Activated naive CD8-positive, alpha-beta T cell treated with anti-CD3 and anti-CD28 coated beads for 36 hours (primary cell): ENCODE measurements around the gene ORC6. TPM values are rescaled to one million over a fixed set of nuclear protein-coding genes. Genes with fewer than 3 reads are reported as not detected.

Source experiments
- DNase-seq: peaks from one replicate; pipeline ENCODE4 v3.0.0; 2021
- H3K27ac Mint-ChIP-seq: one replicate; pipeline ENCODE4 v1.8.0; 2022; ENCODE audit warnings: mild to moderate bottlenecking, moderate library complexity, mixed read lengths
- H3K27me3 Mint-ChIP-seq: one replicate; pipeline ENCODE4 v1.8.0; 2022; ENCODE audit warnings: mild to moderate bottlenecking, mixed read lengths
- H3K36me3 Mint-ChIP-seq: one replicate; pipeline ENCODE4 v1.8.0; 2021; ENCODE audit warnings: mild to moderate bottlenecking, mixed read lengths
- H3K4me1 Mint-ChIP-seq: one replicate; pipeline ENCODE4 v1.8.0; 2021; ENCODE audit warnings: mixed read lengths
- H3K4me3 Mint-ChIP-seq: one replicate; pipeline ENCODE4 v1.8.0; 2022; ENCODE audit warnings: mild to moderate bottlenecking, moderate library complexity, mixed read lengths
- H3K9me3 Mint-ChIP-seq: one replicate; pipeline ENCODE4 v1.8.0; 2022; ENCODE audit warnings: mixed read lengths
- total RNA-seq, 2 experiments: library from RNA; stranded (reverse); gene quantifications; one replicate each; pipeline ENCODE4 v1.2.3, GENCODE V29; 2021

Gene ORC6
- total RNA-seq, 2 experiments from 2014 or later: 60.7 to 62.2 TPM

GRCh38 chr16:46715769-46716305 is 26.4 kb downstream of the ORC6 start:
- no peak for DNase-seq
- no peaks in the 10 kb centered on the region for H3K4me1 Mint-ChIP-seq
- H3K27me3 Mint-ChIP-seq: no peaks in the 10 kb centered on the region
- H3K27ac Mint-ChIP-seq: no peak overlapping the region
- H3K4me3 Mint-ChIP-seq: no peak overlapping the region
- H3K36me3 Mint-ChIP-seq: no peaks in the 10 kb centered on the region
- no peaks in the 10 kb centered on the region for H3K9me3 Mint-ChIP-seq

GRCh38 chr16:46717692-46718091 is 28.2 kb downstream of the ORC6 start:
- Mint-ChIP-seq H3K9me3 (no peaks in the 10 kb centered on the region), H3K27ac (no peak overlapping the region), H3K27me3 (no peaks in the 10 kb centered on the region), H3K4me3 (no peak overlapping the region), H3K36me3 (no peaks in the 10 kb centered on the region), H3K4me1 (no peaks in the 10 kb centered on the region)
- no peak for DNase-seq

GRCh38 chr16:46718214-46718613 is 28.8 kb downstream of the ORC6 start:
- H3K27ac Mint-ChIP-seq: no peak overlapping the region
- peaks cover 2% of the 10 kb centered on the region for H3K9me3 Mint-ChIP-seq
- no peak overlapping the region for H3K4me3 Mint-ChIP-seq
- H3K36me3 Mint-ChIP-seq: no peaks in the 10 kb centered on the region
- H3K27me3 Mint-ChIP-seq: no peaks in the 10 kb centered on the region
- no peaks in the 10 kb centered on the region for H3K4me1 Mint-ChIP-seq
- DNase-seq: no peak

- Mint-ChIP-seq H3K9me3 (peaks cover 2% of the 10 kb centered on the region), H3K27ac (no peak overlapping the region), H3K36me3 (no peaks in the 10 kb centered on the region), H3K27me3 (no peaks in the 10 kb centered on the region), H3K4me1 (no peaks in the 10 kb centered on the region), H3K4me3 (no peak overlapping the region)
- no peak for DNase-seq
Observed at GRCh38 chr16:46719528-46719927, 30.1 kb downstream of the ORC6 start.

GRCh38 chr16:46720619-46721018 is 31.2 kb downstream of the ORC6 start:
- H3K4me3 Mint-ChIP-seq: no peak overlapping the region
- no peaks in the 10 kb centered on the region for H3K36me3 Mint-ChIP-seq
- peaks cover 2% of the 10 kb centered on the region for H3K9me3 Mint-ChIP-seq
- no peak for DNase-seq
- no peaks in the 10 kb centered on the region for H3K27me3 Mint-ChIP-seq
- H3K27ac Mint-ChIP-seq: no peak overlapping the region
- H3K4me1 Mint-ChIP-seq: no peaks in the 10 kb centered on the region

- no peak for DNase-seq
- H3K27ac Mint-ChIP-seq: no peak overlapping the region
- H3K4me1 Mint-ChIP-seq: no peaks in the 10 kb centered on the region
- no peak overlapping the region for H3K4me3 Mint-ChIP-seq
- peaks cover 2% of the 10 kb centered on the region for H3K36me3 Mint-ChIP-seq
- no peaks in the 10 kb centered on the region for H3K27me3 Mint-ChIP-seq
- peaks cover 6% of the 10 kb centered on the region for H3K9me3 Mint-ChIP-seq
Observed at GRCh38 chr16:46721885-46722284, 32.4 kb downstream of the ORC6 start.

GRCh38 chr16:46727184-46727583 is 37.7 kb downstream of the ORC6 start:
- Mint-ChIP-seq H3K27me3 (no peaks in the 10 kb centered on the region), H3K9me3 (peaks cover 6% of the 10 kb centered on the region), H3K27ac (no peak overlapping the region), H3K4me3 (no peak overlapping the region), H3K4me1 (no peaks in the 10 kb centered on the region), H3K36me3 (peaks cover 2% of the 10 kb centered on the region)
- DNase-seq: no peak

- Mint-ChIP-seq H3K4me1 (no peaks in the 10 kb centered on the region), H3K4me3 (no peak overlapping the region), H3K9me3 (peaks cover 6% of the 10 kb centered on the region), H3K36me3 (peaks cover 2% of the 10 kb centered on the region), H3K27ac (no peak overlapping the region), H3K27me3 (no peaks in the 10 kb centered on the region)
- DNase-seq: no peak
Observed at GRCh38 chr16:46727630-46728029, 38.2 kb downstream of the ORC6 start.

- no peak overlapping the region for H3K4me3 Mint-ChIP-seq
- DNase-seq: no peak
- H3K27me3 Mint-ChIP-seq: no peaks in the 10 kb centered on the region
- H3K36me3 Mint-ChIP-seq: peaks cover 2% of the 10 kb centered on the region
- no peaks in the 10 kb centered on the region for H3K4me1 Mint-ChIP-seq
- no peak overlapping the region for H3K27ac Mint-ChIP-seq
- peaks cover 4% of the 10 kb centered on the region for H3K9me3 Mint-ChIP-seq
Observed at GRCh38 chr16:46728806-46729205, 39.3 kb downstream of the ORC6 start.

GRCh38 chr16:46729326-46729995 is 40.0 kb downstream of the ORC6 start:
- peaks cover 2% of the 10 kb centered on the region for H3K36me3 Mint-ChIP-seq
- H3K4me1 Mint-ChIP-seq: no peaks in the 10 kb centered on the region
- DNase-seq: no peak
- H3K27me3 Mint-ChIP-seq: no peaks in the 10 kb centered on the region
- H3K4me3 Mint-ChIP-seq: no peak overlapping the region
- peaks cover 4% of the 10 kb centered on the region for H3K9me3 Mint-ChIP-seq
- no peak overlapping the region for H3K27ac Mint-ChIP-seq

GRCh38 chr16:46730126-46730525 is 40.7 kb downstream of the ORC6 start:
- no peaks in the 10 kb centered on the region for H3K4me1 Mint-ChIP-seq
- peaks cover 4% of the 10 kb centered on the region for H3K9me3 Mint-ChIP-seq
- H3K27ac Mint-ChIP-seq: no peak overlapping the region

GRCh38 chr16:46730801-46731690 is 41.6 kb downstream of the ORC6 start:
- peaks cover 2% of the 10 kb centered on the region for H3K36me3 Mint-ChIP-seq
- no peaks in the 10 kb centered on the region for H3K27me3 Mint-ChIP-seq
- no peak overlapping the region for H3K27ac Mint-ChIP-seq
- H3K4me1 Mint-ChIP-seq: no peaks in the 10 kb centered on the region
- H3K4me3 Mint-ChIP-seq: no peak overlapping the region
- H3K9me3 Mint-ChIP-seq: no peaks in the 10 kb centered on the region
- DNase-seq: no peak

More at GRCh38 chr16:46730126-46730525, 40.7 kb downstream of the ORC6 start:
- no peak overlapping the region for H3K4me3 Mint-ChIP-seq
- no peak for DNase-seq
- H3K36me3 Mint-ChIP-seq: peaks cover 2% of the 10 kb centered on the region
- H3K27me3 Mint-ChIP-seq: no peaks in the 10 kb centered on the region

- no peaks in the 10 kb centered on the region for H3K4me1 Mint-ChIP-seq
- H3K27ac Mint-ChIP-seq: no peak overlapping the region
- H3K4me3 Mint-ChIP-seq: no peak overlapping the region
- no peaks in the 10 kb centered on the region for H3K27me3 Mint-ChIP-seq
- H3K36me3 Mint-ChIP-seq: no peaks in the 10 kb centered on the region
- DNase-seq: no peak
- H3K9me3 Mint-ChIP-seq: no peaks in the 10 kb centered on the region
Observed at GRCh38 chr16:46731691-46732555, 42.5 kb downstream of the ORC6 start.

- Mint-ChIP-seq H3K4me1 (no peaks in the 10 kb centered on the region), H3K36me3 (no peaks in the 10 kb centered on the region), H3K4me3 (no peak overlapping the region), H3K27me3 (no peaks in the 10 kb centered on the region), H3K27ac (no peak overlapping the region), H3K9me3 (no peaks in the 10 kb centered on the region)
- DNase-seq: no peak
Observed at GRCh38 chr16:46732561-46732960, 43.1 kb downstream of the ORC6 start.
